ENCODE measurements around the gene PLAU. TPM values are rescaled to one million over a fixed set of nuclear protein-coding genes. Genes with fewer than 3 reads are reported as not detected.

Gene PLAU
- total and polyA plus RNA-seq, 2 of the 13 experiments (the other 11 are each of a cell fraction or from before 2014, with no cell fraction given) = 0.45 to 11.2 TPM

DNA sequence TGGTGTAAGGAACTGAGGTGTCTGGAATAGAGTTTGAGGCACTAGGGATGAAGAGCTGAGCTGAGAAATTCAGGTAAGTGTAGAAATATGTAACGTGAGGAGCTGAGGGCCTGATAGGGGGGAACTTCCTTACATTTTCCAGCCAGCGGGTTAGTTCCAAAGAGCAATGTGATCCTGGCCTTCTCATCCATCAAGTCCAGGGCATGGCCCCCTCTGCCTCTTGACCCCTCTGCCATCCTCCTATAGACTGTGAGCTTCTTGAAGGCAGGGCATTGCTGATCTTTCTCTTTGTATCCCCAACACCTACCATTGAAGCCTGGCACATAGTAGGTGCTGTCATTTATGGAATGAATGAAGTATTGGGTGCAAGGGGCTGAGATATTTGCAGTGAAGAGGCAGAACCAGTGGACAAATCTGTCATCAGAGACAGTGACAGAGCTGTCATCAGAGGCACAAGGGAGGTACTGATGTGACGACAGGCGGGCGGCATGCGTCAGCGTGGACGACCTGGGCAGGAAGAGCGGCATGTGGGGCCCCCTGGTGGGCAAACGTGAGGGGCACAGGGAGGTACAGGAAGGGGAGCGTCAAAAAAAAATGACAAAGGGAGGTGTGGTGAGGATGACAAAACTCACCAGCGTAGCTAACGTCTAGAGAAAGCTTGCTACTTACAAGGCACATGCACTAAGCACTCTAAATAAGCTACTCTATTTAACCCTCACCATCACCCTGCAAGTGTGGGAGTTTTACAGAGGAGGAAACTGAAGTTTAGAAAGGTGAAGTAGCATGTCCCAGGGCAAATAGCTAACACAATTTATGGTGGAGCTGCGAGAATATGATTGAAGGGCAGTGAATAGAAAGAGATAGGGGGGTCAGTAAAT is 31.4 kb upstream of the PLAU start (continued):
- TF ChIP-seq, protein P1, sequence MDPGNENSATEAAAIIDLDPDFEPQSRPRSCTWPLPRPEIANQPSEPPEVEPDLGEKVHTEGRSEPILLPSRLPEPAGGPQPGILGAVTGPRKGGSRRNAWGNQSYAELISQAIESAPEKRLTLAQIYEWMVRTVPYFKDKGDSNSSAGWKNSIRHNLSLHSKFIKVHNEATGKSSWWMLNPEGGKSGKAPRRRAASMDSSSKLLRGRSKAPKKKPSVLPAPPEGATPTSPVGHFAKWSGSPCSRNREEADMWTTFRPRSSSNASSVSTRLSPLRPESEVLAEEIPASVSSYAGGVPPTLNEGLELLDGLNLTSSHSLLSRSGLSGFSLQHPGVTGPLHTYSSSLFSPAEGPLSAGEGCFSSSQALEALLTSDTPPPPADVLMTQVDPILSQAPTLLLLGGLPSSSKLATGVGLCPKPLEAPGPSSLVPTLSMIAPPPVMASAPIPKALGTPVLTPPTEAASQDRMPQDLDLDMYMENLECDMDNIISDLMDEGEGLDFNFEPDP (CRISPR knock-in tag; conservative IDR thresholded peaks at IDR 0.05) = no peak
- TF ChIP-seq MTA3 (CRISPR knock-in tag; IDR thresholded peaks at IDR 0.05) (no peak), NFYC (CRISPR knock-in tag; IDR thresholded peaks at IDR 0.05) (no peak), SOX5 (CRISPR knock-in tag; IDR thresholded peaks at IDR 0.05; ENCODE audit: borderline replicate concordance) (no peak), ZNF431 (CRISPR knock-in tag; IDR thresholded peaks at IDR 0.05; ENCODE audit: borderline replicate concordance, low read depth) (0 out of 2 replicates have a peak, but pooled peaks have one; percentile 28), KDM4B (CRISPR knock-in tag; IDR thresholded peaks at IDR 0.05) (peak; percentile 58; the same call in 1 of the 2 replicates), JARID2 (CRISPR knock-in tag; IDR thresholded peaks at IDR 0.05; ENCODE audit: insufficient replicate concordance) (no peak), KDM2A (CRISPR knock-in tag; IDR thresholded peaks at IDR 0.05; ENCODE audit: borderline replicate concordance, low read depth) (peak; percentile 68; the same call in 1 of the 2 replicates), ZNF546 (CRISPR knock-in tag; conservative IDR thresholded peaks at IDR 0.05) (no peak), GATA4 (IDR thresholded peaks at IDR 0.05; ENCODE audit: borderline replicate concordance, low read depth) (no peak), IRF2 (CRISPR knock-in tag; IDR thresholded peaks at IDR 0.05) (peak; percentile 60), FOXA3 (CRISPR knock-in tag; IDR thresholded peaks at IDR 0.05) (no peak), MEIS1 (CRISPR knock-in tag; IDR thresholded peaks at IDR 0.05; ENCODE audit: borderline replicate concordance) (no peak)
- TF ChIP-seq, protein P2, sequence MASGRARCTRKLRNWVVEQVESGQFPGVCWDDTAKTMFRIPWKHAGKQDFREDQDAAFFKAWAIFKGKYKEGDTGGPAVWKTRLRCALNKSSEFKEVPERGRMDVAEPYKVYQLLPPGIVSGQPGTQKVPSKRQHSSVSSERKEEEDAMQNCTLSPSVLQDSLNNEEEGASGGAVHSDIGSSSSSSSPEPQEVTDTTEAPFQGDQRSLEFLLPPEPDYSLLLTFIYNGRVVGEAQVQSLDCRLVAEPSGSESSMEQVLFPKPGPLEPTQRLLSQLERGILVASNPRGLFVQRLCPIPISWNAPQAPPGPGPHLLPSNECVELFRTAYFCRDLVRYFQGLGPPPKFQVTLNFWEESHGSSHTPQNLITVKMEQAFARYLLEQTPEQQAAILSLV (CRISPR knock-in tag; IDR thresholded peaks at IDR 0.05; ENCODE audit: borderline replicate concordance) = peak; percentile 62; the same call in 1 of the 2 replicates
- TF ChIP-seq, protein P3, sequence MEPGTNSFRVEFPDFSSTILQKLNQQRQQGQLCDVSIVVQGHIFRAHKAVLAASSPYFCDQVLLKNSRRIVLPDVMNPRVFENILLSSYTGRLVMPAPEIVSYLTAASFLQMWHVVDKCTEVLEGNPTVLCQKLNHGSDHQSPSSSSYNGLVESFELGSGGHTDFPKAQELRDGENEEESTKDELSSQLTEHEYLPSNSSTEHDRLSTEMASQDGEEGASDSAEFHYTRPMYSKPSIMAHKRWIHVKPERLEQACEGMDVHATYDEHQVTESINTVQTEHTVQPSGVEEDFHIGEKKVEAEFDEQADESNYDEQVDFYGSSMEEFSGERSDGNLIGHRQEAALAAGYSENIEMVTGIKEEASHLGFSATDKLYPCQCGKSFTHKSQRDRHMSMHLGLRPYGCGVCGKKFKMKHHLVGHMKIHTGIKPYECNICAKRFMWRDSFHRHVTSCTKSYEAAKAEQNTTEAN (CRISPR knock-in tag; conservative IDR thresholded peaks at IDR 0.05) = no peak
- TF ChIP-seq, protein P4, sequence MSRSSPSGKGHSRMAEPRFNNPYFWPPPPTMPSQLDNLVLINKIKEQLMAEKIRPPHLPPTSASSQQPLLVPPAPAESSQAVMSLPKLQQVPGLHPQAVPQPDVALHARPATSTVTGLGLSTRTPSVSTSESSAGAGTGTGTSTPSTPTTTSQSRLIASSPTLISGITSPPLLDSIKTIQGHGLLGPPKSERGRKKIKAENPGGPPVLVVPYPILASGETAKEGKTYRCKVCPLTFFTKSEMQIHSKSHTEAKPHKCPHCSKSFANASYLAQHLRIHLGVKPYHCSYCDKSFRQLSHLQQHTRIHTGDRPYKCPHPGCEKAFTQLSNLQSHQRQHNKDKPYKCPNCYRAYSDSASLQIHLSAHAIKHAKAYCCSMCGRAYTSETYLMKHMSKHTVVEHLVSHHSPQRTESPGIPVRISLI (CRISPR knock-in tag; IDR thresholded peaks at IDR 0.05; ENCODE audit: borderline replicate concordance) = peak; percentile 84
- TF ChIP-seq, protein P5, sequence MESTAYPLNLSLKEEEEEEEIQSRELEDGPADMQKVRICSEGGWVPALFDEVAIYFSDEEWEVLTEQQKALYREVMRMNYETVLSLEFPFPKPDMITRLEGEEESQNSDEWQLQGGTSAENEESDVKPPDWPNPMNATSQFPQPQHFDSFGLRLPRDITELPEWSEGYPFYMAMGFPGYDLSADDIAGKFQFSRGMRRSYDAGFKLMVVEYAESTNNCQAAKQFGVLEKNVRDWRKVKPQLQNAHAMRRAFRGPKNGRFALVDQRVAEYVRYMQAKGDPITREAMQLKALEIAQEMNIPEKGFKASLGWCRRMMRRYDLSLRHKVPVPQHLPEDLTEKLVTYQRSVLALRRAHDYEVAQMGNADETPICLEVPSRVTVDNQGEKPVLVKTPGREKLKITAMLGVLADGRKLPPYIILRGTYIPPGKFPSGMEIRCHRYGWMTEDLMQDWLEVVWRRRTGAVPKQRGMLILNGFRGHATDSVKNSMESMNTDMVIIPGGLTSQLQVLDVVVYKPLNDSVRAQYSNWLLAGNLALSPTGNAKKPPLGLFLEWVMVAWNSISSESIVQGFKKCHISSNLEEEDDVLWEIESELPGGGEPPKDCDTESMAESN (CRISPR knock-in tag; conservative IDR thresholded peaks at IDR 0.05) = peak; percentile 62; the same call in 1 of the 2 replicates
- TF ChIP-seq, protein P6, sequence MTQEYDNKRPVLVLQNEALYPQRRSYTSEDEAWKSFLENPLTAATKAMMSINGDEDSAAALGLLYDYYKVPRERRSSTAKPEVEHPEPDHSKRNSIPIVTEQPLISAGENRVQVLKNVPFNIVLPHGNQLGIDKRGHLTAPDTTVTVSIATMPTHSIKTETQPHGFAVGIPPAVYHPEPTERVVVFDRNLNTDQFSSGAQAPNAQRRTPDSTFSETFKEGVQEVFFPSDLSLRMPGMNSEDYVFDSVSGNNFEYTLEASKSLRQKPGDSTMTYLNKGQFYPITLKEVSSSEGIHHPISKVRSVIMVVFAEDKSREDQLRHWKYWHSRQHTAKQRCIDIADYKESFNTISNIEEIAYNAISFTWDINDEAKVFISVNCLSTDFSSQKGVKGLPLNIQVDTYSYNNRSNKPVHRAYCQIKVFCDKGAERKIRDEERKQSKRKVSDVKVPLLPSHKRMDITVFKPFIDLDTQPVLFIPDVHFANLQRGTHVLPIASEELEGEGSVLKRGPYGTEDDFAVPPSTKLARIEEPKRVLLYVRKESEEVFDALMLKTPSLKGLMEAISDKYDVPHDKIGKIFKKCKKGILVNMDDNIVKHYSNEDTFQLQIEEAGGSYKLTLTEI (CRISPR knock-in tag; conservative IDR thresholded peaks at IDR 0.05) = no peak
